GM12878 (cell line): ENCODE measurements around the gene MYO18B. TPM values are rescaled to one million over a fixed set of nuclear protein-coding genes. Genes with fewer than 3 reads are reported as not detected.

Experiments used
- ATAC-seq: fragments of 200-7000 bp; cut with Tn5 transposase; 3 replicates; pipeline ENCODE4 v1.9.1; 2020; ENCODE audit warnings: mild to moderate bottlenecking, moderate library complexity
- BruUV-seq: library from RNA; stranded (reverse); fragments of 400-500 nt; replicated peaks from 2 replicates; lab custom pipeline; 2021; lab: Mats Ljungman, UMichigan
- CTCF ChIA-PET: fragments of 300-600 bp; sonication (Branson Sonifier 250); formaldehyde crosslinking; extraction: SDS; loops from one replicate; lab custom pipeline; 2021; ENCODE audit warnings: inconsistent platforms; lab: Yijun Ruan, JAX
- POLR2A ChIA-PET: fragments of 350-600 bp; formaldehyde crosslinking; extraction: SDS; loops from one replicate; lab custom pipeline; 2021; ENCODE audit warnings: inconsistent platforms; lab: Charles Lee
- RAD21 ChIA-PET: fragments of 300-600 bp; sonication (Branson Sonifier 250); formaldehyde crosslinking; loops from one replicate; lab custom pipeline; 2023; ENCODE audit warnings: antibody characterized with exemption; ENCODE audit not compliant: unreplicated experiment; lab: Charles Lee
- SMC1A ChIA-PET: fragments of 300-600 bp; sonication (Branson Sonifier 250); formaldehyde crosslinking; loops from one replicate; lab custom pipeline; 2023; ENCODE audit not compliant: unreplicated experiment, uncharacterized antibody; lab: Charles Lee
- DNase-seq: peaks from one replicate; pipeline ENCODE4 v3.0.0-alpha.2; 2011; ENCODE audit warnings: low read depth, low spot score
- FAIRE-seq: peaks from 3 replicates; lab custom pipeline; 2011; peaks lifted over from hg19 to GRCh38; lab: Jason Lieb, UNC
- H2AFZ ChIP-seq: 2 replicates; pipeline ENCODE4 v1.6.0; 2011; ENCODE audit warnings: low read depth, low read length, control low read depth; ENCODE audit not compliant: control insufficient read depth
- H3K27ac ChIP-seq: 2 replicates; pipeline ENCODE4 v1.5.1; 2011; ENCODE audit warnings: control low read depth; ENCODE audit not compliant: control insufficient read depth, insufficient read depth
- H3K27me3 ChIP-seq, 2 experiments: replicated peaks in 1 of 2; 2 replicates each; pipeline versions ENCODE4 v1.6.0 to v1.6.1; 2011; ENCODE audit warnings: low read length in 1 of 2; ENCODE audit not compliant: control insufficient read depth in 2 of 2, insufficient read depth in 2 of 2
- H3K36me3 ChIP-seq, 2 experiments: 2 replicates each; pipeline ENCODE4 v1.5.1; 2011; ENCODE audit warnings: low read length in 1 of 2; ENCODE audit not compliant: control insufficient read depth in 2 of 2, insufficient read depth in 2 of 2
- H3K4me1 ChIP-seq: 2 replicates; pipeline ENCODE4 v1.6.1; 2011; ENCODE audit warnings: mild to moderate bottlenecking, low read length, moderate library complexity, mixed read lengths; ENCODE audit not compliant: control insufficient read depth, insufficient read depth
- H3K4me2 ChIP-seq: 2 replicates; pipeline ENCODE4 v1.6.0; 2011; ENCODE audit warnings: control low read depth; ENCODE audit not compliant: control insufficient read depth, insufficient read depth
- H3K4me3 ChIP-seq: fragments of 200-600 bp; sonication (generic); 2 replicates; pipeline ENCODE4 v1.5.1; 2016
- H3K79me2 ChIP-seq: 2 replicates; pipeline ENCODE4 v1.6.0; 2011; ENCODE audit warnings: low read length; ENCODE audit not compliant: control insufficient read depth, insufficient read depth
- H3K9ac ChIP-seq: 2 replicates; pipeline ENCODE4 v1.8.0; 2011; ENCODE audit warnings: low read length, control low read depth, mixed read lengths; ENCODE audit not compliant: control insufficient read depth, insufficient read depth
- H3K9me3 ChIP-seq: replicated peaks from 3 replicates; pipeline ENCODE4 v1.5.1; 2011; ENCODE audit warnings: mild to moderate bottlenecking, low read length; ENCODE audit not compliant: control insufficient read depth, insufficient read depth
- H4K20me1 ChIP-seq: 2 replicates; pipeline ENCODE4 v1.6.0; 2011; ENCODE audit not compliant: control insufficient read depth, insufficient read depth
- CEBPZ ChIP-seq: fragments of 150-350 bp; IDR thresholded peaks from 2 replicates; pipeline ENCODE4 v1.6.1; 2016; ENCODE audit warnings: low read depth, low read length
- CHD4 ChIP-seq: fragments of 200-600 bp; sonication (generic); IDR thresholded peaks from 2 replicates; pipeline ENCODE4 v1.6.1; 2016; ENCODE audit warnings: mild to moderate bottlenecking
- CTCF ChIP-seq, 3 experiments: IDR thresholded peaks in 2 of 3; conservative IDR thresholded peaks in 1 of 3; 2 replicates each; pipeline ENCODE4 v1.5.1; 2011; ENCODE audit warnings: low read depth in 3 of 3, low read length in 3 of 3, mild to moderate bottlenecking in 3 of 3, control low read depth in 2 of 3, moderate library complexity in 2 of 3, inconsistent platforms in 1 of 3, mixed read lengths in 1 of 3; ENCODE audit not compliant: control insufficient read depth in 2 of 3, insufficient read depth in 1 of 3; ENCODE audit errors: extremely low read depth in 1 of 3
- EGR1 ChIP-seq, 2 experiments: IDR thresholded peaks; 1 replicate in 1 of 2; 2 replicates in 1 of 2; pipeline ENCODE4 v1.6.1; 2011 to 2012; ENCODE audit warnings: low read depth in 2 of 2, low read length in 2 of 2, borderline replicate concordance in 1 of 2, mild to moderate bottlenecking in 1 of 2, moderate library complexity in 1 of 2
- GATAD2B ChIP-seq: fragments of 450-650 bp; conservative IDR thresholded peaks from 2 replicates; pipeline ENCODE4 v1.6.1; 2017; ENCODE audit warnings: low read depth, mild to moderate bottlenecking, moderate library complexity
- IRF4 ChIP-seq: IDR thresholded peaks from 2 replicates; pipeline ENCODE4 v1.6.1; 2011; ENCODE audit warnings: low read depth, low read length
- MTA2 ChIP-seq: fragments of 450-650 bp; IDR thresholded peaks from 2 replicates; pipeline ENCODE4 v1.6.1; 2016; ENCODE audit warnings: low read depth, mild to moderate bottlenecking, moderate library complexity
- NR2F1 ChIP-seq: fragments of 450-650 bp; conservative IDR thresholded peaks from 2 replicates; pipeline ENCODE4 v1.6.1; 2017; ENCODE audit warnings: mild to moderate bottlenecking
- NRF1 ChIP-seq: conservative IDR thresholded peaks from 2 replicates; pipeline ENCODE4 v1.6.1; 2011; ENCODE audit warnings: mild to moderate bottlenecking, low read depth, low read length, improper control_type of control experiment
- RAD21 ChIP-seq: IDR thresholded peaks from 2 replicates; pipeline ENCODE4 v1.6.1; 2011; ENCODE audit warnings: mild to moderate bottlenecking, low read depth, low read length, moderate library complexity; ENCODE audit not compliant: insufficient read depth
- RUNX3 ChIP-seq: IDR thresholded peaks from 2 replicates; pipeline ENCODE4 v1.6.1; 2012; ENCODE audit warnings: low read length, inconsistent platforms
- SMARCA5 ChIP-seq: fragments of 450-650 bp; IDR thresholded peaks from 2 replicates; pipeline ENCODE4 v1.6.1; 2017; ENCODE audit warnings: mild to moderate bottlenecking
- SREBF2 ChIP-seq: IDR thresholded peaks from 2 replicates; pipeline ENCODE4 v1.6.1; 2012; ENCODE audit warnings: mild to moderate bottlenecking, low read length
- ZBTB4 ChIP-seq: fragments of 450-650 bp; formaldehyde crosslinking; IDR thresholded peaks from 2 replicates; pipeline ENCODE4 v1.4.0; 2022; ENCODE audit warnings: mild to moderate bottlenecking, moderate library complexity
- ZNF207 ChIP-seq: fragments of 450-650 bp; IDR thresholded peaks from 2 replicates; pipeline ENCODE4 v1.6.1; 2014; ENCODE audit warnings: antibody characterized with exemption, mild to moderate bottlenecking, borderline replicate concordance
- ZNF24 ChIP-seq: fragments of 450-650 bp; IDR thresholded peaks from 2 replicates; pipeline ENCODE4 v1.6.1; 2017; ENCODE audit warnings: antibody characterized with exemption, mild to moderate bottlenecking
- WGBS: methylation state at CpG from one replicate; pipeline ENCODE4 v1.1.6; 2016; ENCODE audit warnings: low lambda C conversion rate; ENCODE audit not compliant: insufficient replicate concordance, insufficient coverage; ENCODE audit errors: missing lambda C conversion rate; 5-methylcytosine and 5-hydroxymethylcytosine counted together
- in situ Hi-C: fragments of 300-500 bp; cut with MboI; formaldehyde crosslinking; loops from 9 replicates; pipeline ENCODE4 v1.14.3; 2018; ENCODE audit warnings: mixed read lengths
- intact Hi-C: fragments of 100-400 bp; cut with micrococcal nuclease; formaldehyde crosslinking; loops from one replicate; pipeline ENCODE4 v1.14.2; 2022; ENCODE audit not compliant: unreplicated experiment
- polyA plus RNA-seq, 11 experiments: library from polyadenylated mRNA; depleted of rRNA in 4 of 11; unstranded in 6 of 11; stranded (reverse) in 5 of 11; fragments of >200 nt; fragmentation: Nextera tagmentation in 4 of 11; fragmentation: Illumina TruSeq in 1 of 11; extraction: Ambion mirVana in 4 of 11; extraction: Trizol in 1 of 11; gene quantifications; 1 replicate in 1 of 11; 2 replicates in 10 of 11; pipeline versions ENCODE4 v1.2.1 to v1.2.3, GENCODE V29; 2011 to 2016; ENCODE audit warnings: inconsistent platforms in 2 of 11, missing spikeins in 2 of 11, low read depth in 1 of 11
- total RNA-seq, 4 experiments: library from RNA; depleted of rRNA in 3 of 4; stranded (reverse); fragments of >200 nt in 3 of 4; fragmentation: Illumina TruSeq in 1 of 4; extraction: Trizol in 1 of 4; gene quantifications; 2 replicates each; pipeline versions ENCODE4 v1.2.1 to v1.2.3, GENCODE V29; 2013 to 2021

Gene MYO18B
- total and polyA plus RNA-seq, 10 of the 15 experiments (the other 5 are each of a cell fraction or from before 2014, with no cell fraction given): 0.05 to 2.1 (median 0.51) TPM; not detected in 1

- TF ChIP-seq CTCF (IDR thresholded peaks at IDR 0.05 in 2 of 3, conservative IDR thresholded peaks at IDR 0.05 in 1 of 3; ENCODE audit: control insufficient read depth in 2 of 3, extremely low read depth in 1 of 3, insufficient read depth in 1 of 3, low read depth in 3 of 3, low read length in 3 of 3) (peak in 1 of 3 experiments; percentile 21; a peak in 2 of 6 replicates), MTA2 (no peak), RAD21 (peak; percentile 30)
Measured at GRCh38 chr22:25892678-25893077, 150.7 kb downstream of the MYO18B start (continued).

GRCh38 chr22:25895678-25896077 lies 153.7 kb downstream of the MYO18B start:
- ChIA-PET POLR2A (no interaction called here), RAD21 (no interaction called here), SMC1A (interaction anchor here (1.3 to 2.1 kb wide), 3 partner anchors 191 to 435 kb away, joined by 3 to 7 read pairs (median 4); no protein-coding TSS in a partner anchor), CTCF (interaction anchor here (0.7 to 2.3 kb wide), 11 partner anchors 13 to 445 kb away, joined by 3 to 18 read pairs (median 3); no protein-coding TSS in a partner anchor)
- H3K9ac ChIP-seq: no peak overlapping the region
- no peaks in the 10 kb centered on the region for H4K20me1 ChIP-seq
- no peaks in the 10 kb centered on the region for H3K4me1 ChIP-seq
- FAIRE-seq (no peak), ATAC-seq (no peak), DNase-seq (no peak)
- H3K4me2 ChIP-seq: no peak overlapping the region
- 33% methylated on average over 3 of the region's 3 CpGs for WGBS
- no peak overlapping the region for H3K4me3 ChIP-seq
- intact Hi-C loops (loop anchor here (5.0 kb wide), 1 partner anchor 437 kb away; no protein-coding TSS in a partner anchor), in situ Hi-C loops (loop anchor here (5.0 kb wide), 1 partner anchor 437 kb away; no protein-coding TSS in a partner anchor)
- no TSS peak for BruUV-seq
- no peaks in the 10 kb centered on the region for H3K36me3 ChIP-seq
- H3K27ac ChIP-seq: no peak overlapping the region
- no peak overlapping the region for H2AFZ ChIP-seq
- H3K79me2 ChIP-seq: no peaks in the 10 kb centered on the region
- no peaks in the 10 kb centered on the region for H3K27me3 ChIP-seq
- H3K9me3 ChIP-seq: no peaks in the 10 kb centered on the region
- no peak for TF ChIP-seq NR2F1
- TF ChIP-seq IRF4: no peak
- TF ChIP-seq SREBF2: no peak
- TF ChIP-seq ZNF207: no peak
- TF ChIP-seq CHD4: no peak
- TF ChIP-seq NRF1: no peak
- no peak for TF ChIP-seq EGR1 (IDR thresholded peaks at IDR 0.05; ENCODE audit: borderline replicate concordance in 1 of 2, low read depth in 2 of 2, low read length in 2 of 2)
- TF ChIP-seq GATAD2B: no peak
- TF ChIP-seq ZBTB4 (CRISPR knock-in tag): no peak
- TF ChIP-seq ZNF24: no peak
- TF ChIP-seq RUNX3: no peak
- no peak for TF ChIP-seq SMARCA5
- no peak for TF ChIP-seq CEBPZ
